BLaER1 (cell line): Measurements from ENCODE around the gene UBE2M.
"Not testable (repeated sequence)": the region's sequence is repeated elsewhere in the genome, so short reads cannot be mapped to it uniquely, and the experiment has no call there.

ENCODE experiments used
- H3K27ac ChIP-seq: shearing (Covaris generic); formaldehyde crosslinking; 2 replicates; pipeline ENCODE4 v1.8.1; 2022
- H3K27me3 ChIP-seq: shearing (Covaris generic); formaldehyde crosslinking; 2 replicates; pipeline ENCODE4 v1.8.1; 2022
- H3K36me3 ChIP-seq: shearing (Covaris generic); formaldehyde crosslinking; 2 replicates; pipeline ENCODE4 v1.8.1; 2022
- H3K4me1 ChIP-seq: shearing (Covaris generic); formaldehyde crosslinking; 2 replicates; pipeline ENCODE4 v1.8.1; 2022
- H3K4me2 ChIP-seq: shearing (Covaris generic); formaldehyde crosslinking; 2 replicates; pipeline ENCODE4 v1.8.1; 2022
- H3K4me3 ChIP-seq: shearing (Covaris generic); formaldehyde crosslinking; 2 replicates; pipeline ENCODE4 v1.8.1; 2022
- H3K9ac ChIP-seq: shearing (Covaris generic); formaldehyde crosslinking; 2 replicates; pipeline ENCODE4 v1.8.1; 2022
- H3K9me3 ChIP-seq: shearing (Covaris generic); formaldehyde crosslinking; 2 replicates; pipeline ENCODE4 v1.8.1; 2022
- H4K20me1 ChIP-seq: shearing (Covaris generic); formaldehyde crosslinking; 2 replicates; pipeline ENCODE4 v1.8.1; 2022
- Cebpa-rat ChIP-seq: shearing (Covaris generic); IDR thresholded peaks from 2 replicates; pipeline ENCODE4 v1.8.1; 2022

Gene UBE2M

DNA sequence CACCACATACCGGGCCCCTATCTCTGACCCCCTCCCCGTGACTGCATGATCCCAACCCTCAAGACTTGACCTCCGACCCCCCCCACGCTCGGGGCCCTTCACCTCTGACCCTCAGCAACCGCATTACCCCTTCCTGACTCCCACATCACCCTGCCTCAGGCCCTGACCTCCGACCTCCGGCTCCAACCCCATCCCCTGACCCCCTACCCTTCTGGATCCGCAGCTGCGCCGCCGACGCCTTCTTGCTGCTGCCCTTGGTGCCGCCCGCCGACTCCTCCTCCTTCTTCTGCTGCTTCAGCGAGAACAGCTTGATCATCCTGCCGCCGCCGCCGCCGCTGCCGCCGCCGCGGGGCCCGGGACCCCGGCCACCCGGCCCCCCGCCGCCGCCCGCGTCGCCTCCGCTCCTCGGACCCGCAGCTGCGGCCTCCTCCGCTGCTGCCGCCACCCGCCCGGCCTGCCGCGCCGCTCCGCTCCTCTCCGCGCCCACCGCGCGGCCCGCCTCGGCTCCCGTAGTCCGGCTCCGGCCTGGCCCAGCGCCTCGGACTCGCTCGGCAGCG, at the start of gene UBE2M:
UBE2M (minus strand) TSS at position 546 of the 557 bp plus-strand sequence; CDS start at position 316, 230 bp downstream.
- H3K27ac ChIP-seq, result peak within 1 kb of the TSS; percentile 99
- no peak for TF ChIP-seq Cebpa-rat
- H4K20me1 ChIP-seq, result peaks cover 32% of the 10 kb centered on the region
- H3K4me1 ChIP-seq, result peaks cover 75% of the 10 kb centered on the region
- peak within 1 kb of the TSS; percentile 89 for H3K4me2 ChIP-seq
- H3K36me3 ChIP-seq, result peaks cover 26% of the 10 kb centered on the region
- peak within 1 kb of the TSS; percentile 97 for H3K9ac ChIP-seq
- peak within 1 kb of the TSS; percentile 95 for H3K4me3 ChIP-seq
- no peaks in the 10 kb centered on the region for H3K27me3 ChIP-seq
- H3K9me3 ChIP-seq, result no peaks in the 10 kb centered on the region

DNA sequence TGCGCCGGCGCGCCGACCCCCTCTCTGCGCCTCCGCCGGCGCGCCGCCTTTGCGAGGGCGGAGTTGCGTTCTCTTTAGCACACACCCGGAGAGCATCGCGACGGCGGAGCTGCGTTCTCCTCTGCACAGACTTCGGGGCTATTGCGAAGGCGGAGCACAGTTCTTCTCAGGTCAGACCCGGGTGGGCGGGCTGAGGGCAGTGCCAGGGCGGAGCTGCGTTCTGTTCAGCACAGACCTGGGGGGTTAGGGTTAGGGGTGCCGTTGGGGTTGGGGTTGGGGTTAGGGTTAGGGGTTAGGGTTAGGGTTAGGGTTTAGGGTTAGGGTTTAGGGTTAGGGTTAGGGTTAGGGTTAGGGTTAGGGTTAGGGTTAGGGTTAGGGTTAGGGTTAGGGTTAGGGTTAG, 48.8 kb upstream of the UBE2M start:
- not testable (repeated sequence) for H3K9ac ChIP-seq, H4K20me1 ChIP-seq, H3K9me3 ChIP-seq, H3K4me3 ChIP-seq, H3K4me2 ChIP-seq, H3K36me3 ChIP-seq, H3K27ac ChIP-seq, H3K27me3 ChIP-seq, H3K4me1 ChIP-seq

DNA sequence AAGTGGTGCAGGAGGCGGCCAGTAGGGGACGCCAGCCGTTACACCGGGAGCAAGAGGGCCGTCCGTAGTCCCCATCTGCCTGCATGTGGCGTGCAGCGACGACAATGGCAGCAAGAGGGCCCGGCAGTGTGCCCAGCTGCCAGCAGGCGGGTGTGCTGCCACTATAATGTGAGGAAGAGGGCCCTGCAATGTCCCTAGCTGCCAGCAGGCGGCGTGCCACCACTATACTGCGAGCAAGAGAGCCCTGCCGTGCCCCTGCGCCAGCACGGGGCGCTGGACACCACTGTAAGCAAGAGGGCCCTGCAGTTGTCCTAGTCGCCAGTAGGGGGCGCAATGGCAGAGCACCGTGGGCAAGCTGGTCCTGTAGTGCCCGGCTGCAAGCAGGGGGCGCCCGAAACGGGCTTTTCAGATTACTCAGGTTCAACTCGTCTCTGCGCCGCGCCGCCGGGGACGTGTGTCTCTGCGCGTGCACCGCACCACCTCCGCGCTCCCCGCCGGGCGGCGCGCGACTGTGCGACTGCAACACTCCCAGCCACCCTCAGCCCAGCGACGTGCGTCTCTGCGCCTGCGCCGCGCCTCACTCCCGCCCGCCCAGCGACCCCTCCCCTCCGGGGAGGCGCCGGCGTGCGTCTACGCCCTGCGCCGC, 48.0 kb upstream of the UBE2M start:
- not testable (repeated sequence) for H3K27me3 ChIP-seq, H3K4me3 ChIP-seq

DNA sequence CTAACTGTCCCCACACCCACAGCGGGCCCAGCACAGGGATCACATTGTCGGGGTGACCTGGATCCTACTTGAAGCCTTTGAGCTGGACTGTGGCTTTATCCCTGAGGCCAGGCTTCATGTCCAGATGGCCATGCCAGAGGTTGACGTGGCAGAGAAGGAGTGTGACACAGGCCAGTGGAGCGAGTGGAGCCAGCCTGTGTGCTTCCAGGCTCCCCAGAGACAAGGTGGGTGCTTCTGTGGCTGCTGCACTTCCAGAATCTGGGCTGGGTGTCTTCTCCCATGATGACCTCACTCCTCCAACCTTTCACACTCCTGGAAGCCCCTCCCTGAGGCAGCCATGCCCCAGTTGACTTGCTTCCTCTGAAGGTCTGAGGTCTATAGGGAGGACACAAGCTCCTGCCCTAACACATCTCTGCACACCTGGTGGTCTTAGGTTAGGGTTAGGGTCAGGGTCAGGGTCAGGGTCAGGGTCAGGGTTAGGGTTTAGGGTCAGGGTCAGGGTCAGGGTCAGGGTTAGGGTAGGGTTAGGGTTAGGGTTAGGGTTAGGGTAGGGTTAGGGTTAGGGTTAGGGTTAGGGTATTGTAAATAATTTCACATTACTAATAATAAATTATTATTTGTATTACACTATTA, 27.8 kb upstream of the UBE2M start:
- Histone ChIP-seq H3K27me3 (no peaks in the 10 kb centered on the region), H3K4me1 (no peaks in the 10 kb centered on the region), H3K9ac (no peak overlapping the region), H3K27ac (no peak overlapping the region), H4K20me1 (peaks cover 24% of the 10 kb centered on the region; the same call in 1 of the 2 replicates), H3K9me3 (no peaks in the 10 kb centered on the region), H3K36me3 (peaks cover 41% of the 10 kb centered on the region), H3K4me3 (no peak overlapping the region), H3K4me2 (no peak overlapping the region)
- no peak for TF ChIP-seq Cebpa-rat

More for the DNA sequence above, 48.0 kb upstream of the UBE2M start:
- H4K20me1 ChIP-seq, H3K27ac ChIP-seq, H3K9ac ChIP-seq, H3K4me1 ChIP-seq, H3K4me2 ChIP-seq, H3K36me3 ChIP-seq, H3K9me3 ChIP-seq: not testable (repeated sequence)

DNA sequence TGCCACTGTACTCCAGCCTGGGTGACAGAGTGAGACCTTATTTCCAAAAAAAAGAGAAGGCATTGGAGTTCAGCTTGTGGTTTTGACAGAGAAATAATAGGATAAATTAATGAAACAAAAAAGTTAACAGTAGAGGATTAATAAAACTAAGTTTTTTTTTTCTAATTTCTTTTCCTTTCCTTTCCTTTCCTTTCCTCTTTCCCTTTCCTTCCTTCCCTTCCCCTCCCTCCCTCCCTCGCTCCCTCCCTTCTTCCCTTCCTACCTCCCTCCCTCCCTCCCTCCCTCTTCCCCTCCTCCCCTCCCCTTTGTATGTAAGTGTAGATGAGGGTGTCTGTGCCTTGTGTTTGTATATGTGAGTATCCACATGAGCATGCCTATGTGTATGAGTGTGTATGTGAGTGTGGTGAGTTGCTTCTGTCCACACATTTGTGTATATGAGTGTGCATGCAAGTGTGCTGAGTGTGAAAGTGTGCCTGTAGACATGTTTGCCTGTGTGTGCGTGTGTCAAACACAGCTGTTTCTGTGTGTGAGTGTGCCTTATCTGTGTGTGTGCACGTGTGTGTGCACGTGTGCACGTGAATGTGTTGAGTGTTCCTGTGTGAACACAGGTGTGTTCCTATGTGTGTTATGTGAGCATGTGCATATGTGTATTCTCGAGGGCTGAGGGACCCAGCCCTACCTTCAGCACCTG, 27.2 kb upstream of the UBE2M start:
- Histone ChIP-seq H3K9ac (no peak overlapping the region), H3K4me2 (no peak overlapping the region), H3K4me1 (no peaks in the 10 kb centered on the region), H3K9me3 (no peaks in the 10 kb centered on the region), H3K27me3 (no peaks in the 10 kb centered on the region), H3K36me3 (peaks cover 46% of the 10 kb centered on the region), H3K4me3 (no peak overlapping the region), H4K20me1 (peaks cover 28% of the 10 kb centered on the region; the same call in 1 of the 2 replicates), H3K27ac (no peak overlapping the region)
- TF ChIP-seq Cebpa-rat, result no peak

DNA sequence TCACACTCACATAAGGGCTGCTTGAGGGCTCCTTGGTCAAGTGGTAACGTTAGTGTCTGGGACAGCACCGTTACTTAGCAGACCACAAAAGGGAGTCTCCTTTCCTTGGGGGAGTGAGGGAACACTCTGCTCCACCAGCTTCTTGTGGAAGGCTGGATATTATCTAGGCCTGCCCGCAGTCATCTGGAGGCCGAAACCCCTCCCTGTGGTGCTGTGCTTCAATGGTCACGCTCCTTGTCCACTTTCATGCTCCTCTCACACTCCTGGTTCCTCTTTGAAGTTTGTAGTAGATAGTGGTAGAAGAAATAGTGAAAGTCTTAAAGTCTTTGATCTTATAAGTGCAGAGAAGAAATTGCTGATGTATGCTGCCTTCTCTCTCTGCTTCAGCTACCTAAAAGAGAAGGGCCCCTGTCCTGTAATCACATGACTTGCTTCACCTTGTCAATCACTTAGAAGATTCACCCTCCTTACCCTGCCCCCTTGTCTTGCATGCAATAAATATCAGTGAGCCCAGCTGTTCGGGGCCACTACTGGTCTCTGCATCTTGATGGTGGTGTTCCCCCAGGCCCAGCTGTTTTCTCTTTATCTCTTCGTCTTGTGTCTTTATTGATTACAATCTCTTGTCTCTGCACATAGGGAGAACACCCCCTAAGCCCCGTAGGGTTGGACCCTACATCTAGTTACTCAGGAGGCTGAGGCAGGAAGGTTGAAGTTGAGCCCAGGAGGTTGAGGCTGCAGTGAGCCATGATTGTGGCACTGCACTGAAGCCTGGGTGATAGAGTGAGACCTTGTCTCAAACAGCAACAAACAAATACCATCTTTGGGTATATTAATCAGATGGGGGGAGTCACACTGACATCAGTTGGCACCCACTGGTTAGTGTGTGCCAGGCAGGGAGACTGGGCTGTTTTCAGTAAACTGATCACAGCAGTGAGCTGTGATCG, 26.4 kb upstream of the UBE2M start:
- H3K9me3 ChIP-seq, result no peaks in the 10 kb centered on the region
- peaks cover 5% of the 10 kb centered on the region for H3K4me1 ChIP-seq
- TF ChIP-seq Cebpa-rat, result no peak
- no peak overlapping the region for H3K27ac ChIP-seq
- H3K4me2 ChIP-seq, result no peak overlapping the region
- no peak overlapping the region for H3K9ac ChIP-seq
- H4K20me1 ChIP-seq, result peaks cover 28% of the 10 kb centered on the region; the same call in 1 of the 2 replicates
- no peaks in the 10 kb centered on the region for H3K27me3 ChIP-seq
- H3K4me3 ChIP-seq, result no peak overlapping the region
- peaks cover 46% of the 10 kb centered on the region for H3K36me3 ChIP-seq

DNA sequence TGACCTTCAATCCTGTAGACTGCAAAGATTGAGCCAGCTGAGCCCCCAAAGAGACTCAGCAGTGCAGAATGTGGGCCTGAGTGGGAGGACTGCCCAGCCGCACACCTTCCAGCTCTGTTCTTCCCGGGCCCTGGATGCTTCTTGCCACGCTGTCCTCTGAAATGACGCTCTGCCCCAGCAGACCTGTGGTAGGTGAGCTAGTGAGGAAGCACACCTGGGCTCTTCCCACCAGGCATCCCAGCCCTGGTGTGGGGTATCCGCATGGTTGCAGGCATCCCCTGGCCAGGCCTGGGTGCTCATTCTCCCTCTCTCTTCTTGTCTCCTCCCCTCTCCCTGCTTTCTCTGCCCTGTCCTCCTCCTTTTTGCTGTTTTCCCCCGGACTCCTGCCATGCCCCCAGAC, 24.6 kb upstream of the UBE2M start:
- no peaks in the 10 kb centered on the region for H3K9me3 ChIP-seq
- H3K4me3 ChIP-seq, result no peak overlapping the region
- no peak overlapping the region for H3K27ac ChIP-seq
- peaks cover 23% of the 10 kb centered on the region for H3K4me1 ChIP-seq
- no peak for TF ChIP-seq Cebpa-rat
- no peak overlapping the region for H3K4me2 ChIP-seq
- peaks cover 43% of the 10 kb centered on the region for H4K20me1 ChIP-seq
- no peak overlapping the region for H3K9ac ChIP-seq
- H3K27me3 ChIP-seq, result no peaks in the 10 kb centered on the region
- H3K36me3 ChIP-seq, result peaks cover 48% of the 10 kb centered on the region

DNA sequence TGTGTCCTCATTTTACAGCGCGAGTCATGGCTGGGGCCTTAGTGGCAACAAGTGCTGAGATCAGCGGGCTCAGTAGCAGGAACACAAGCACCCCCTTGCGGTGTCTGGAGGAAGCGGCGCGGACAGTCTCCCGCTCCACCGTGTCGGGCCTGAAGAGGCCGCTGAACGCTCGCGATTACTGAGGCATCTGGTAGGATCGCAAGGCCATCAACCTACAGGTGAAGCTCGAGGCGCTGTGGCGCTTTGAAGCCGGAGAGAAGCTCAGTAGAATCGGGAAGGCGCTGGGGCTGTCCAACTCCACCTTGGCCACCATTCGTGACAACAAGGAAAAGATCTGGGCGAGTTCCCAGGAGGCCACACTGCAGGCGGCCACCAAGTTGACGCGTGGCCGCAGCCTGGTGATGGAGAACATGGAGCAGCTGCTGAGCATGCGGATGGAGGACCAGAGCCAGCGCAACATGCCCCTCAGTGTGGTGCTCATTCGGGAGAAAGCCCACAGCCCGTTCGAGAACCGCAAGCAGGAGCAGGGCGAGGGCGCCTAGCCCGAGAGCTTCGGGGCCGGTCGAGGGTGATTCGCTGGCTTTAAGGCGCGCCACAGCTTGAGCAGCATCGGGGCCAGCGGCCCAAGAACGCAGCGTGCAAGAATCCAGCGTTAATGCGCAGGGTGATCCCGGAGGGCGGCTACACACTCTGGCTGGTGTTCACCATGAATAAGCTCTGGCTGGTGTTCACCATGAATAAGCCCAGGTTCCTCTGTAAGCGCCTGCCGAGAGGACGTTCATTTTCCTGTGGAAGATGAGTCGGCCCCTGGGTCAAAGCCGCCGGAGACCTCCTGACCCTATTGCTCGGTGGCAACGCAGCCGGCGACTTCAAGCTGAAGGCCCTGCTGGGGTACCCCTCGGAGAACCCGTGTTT, 23.1 kb upstream of the UBE2M start:
- H3K4me2 ChIP-seq, result peak overlapping the region; percentile 28; the same call in 1 of the 2 replicates
- H3K27me3 ChIP-seq, result no peaks in the 10 kb centered on the region
- TF ChIP-seq Cebpa-rat, result no peak
- H3K9ac ChIP-seq, result no peak overlapping the region
- no peak overlapping the region for H3K27ac ChIP-seq
- H4K20me1 ChIP-seq, result peaks cover 43% of the 10 kb centered on the region
- H3K4me1 ChIP-seq, result peaks cover 38% of the 10 kb centered on the region
- peaks cover 57% of the 10 kb centered on the region for H3K36me3 ChIP-seq
- H3K9me3 ChIP-seq, result no peaks in the 10 kb centered on the region
- H3K4me3 ChIP-seq, result no peak overlapping the region
